Ovary (tissue), 9 donors: ENCODE data around the gene PGM5. TPM values are rescaled to one million over a fixed set of nuclear protein-coding genes. Genes with fewer than 3 reads are reported as not detected.
A peak's percentile ranks its signal among the peaks of the same experiment; 100 is the strongest.

Experiments used
- DNase-seq, 5 donors: peaks; one replicate each; pipeline ENCODE4 v3.0.0-alpha.2; 2019 to 2020
- H3K27ac ChIP-seq, 2 donors: fragments of 200-600 bp; one replicate each; pipeline versions ENCODE4 v1.5.1 to v1.8.0; 2019 to 2022
- H3K27me3 ChIP-seq: fragments of 200-600 bp; one replicate; pipeline ENCODE4 v1.8.0; 2022
- H3K36me3 ChIP-seq: fragments of 200-600 bp; sonication (generic); one replicate; pipeline ENCODE4 v1.5.1; 2019
- H3K4me1 ChIP-seq: one replicate; pipeline ENCODE4 v1.8.1; 2013; ENCODE audit warnings: mild to moderate bottlenecking, moderate library complexity; ENCODE audit not compliant: insufficient read depth
- H3K4me3 ChIP-seq: fragments of 200-600 bp; sonication (generic); one replicate; pipeline ENCODE4 v1.5.1; 2017
- H3K9me3 ChIP-seq, 2 donors: fragments of 200-600 bp in 1 of 2; sonication (generic) in 1 of 2; one replicate each; pipeline versions ENCODE4 v1.5.1 to v1.8.1; 2013 to 2019; ENCODE audit warnings: mild to moderate bottlenecking in 1 of 2, moderate library complexity in 1 of 2
- CTCF ChIP-seq, 3 donors: fragments of 450-650 bp in 2 of 3; fragments of 200-600 bp in 1 of 3; IDR thresholded peaks; one replicate each; pipeline versions ENCODE4 v1.5.1 to v1.8.0; 2016 to 2022; ENCODE audit warnings: antibody characterized with exemption in 3 of 3, mild to moderate bottlenecking in 1 of 3
- EP300 ChIP-seq: sonication (generic); formaldehyde crosslinking; IDR thresholded peaks from one replicate; pipeline ENCODE4 v1.6.1; 2017; ENCODE audit warnings: antibody characterized with exemption
- POLR2A ChIP-seq: fragments of 450-650 bp; IDR thresholded peaks from one replicate; pipeline ENCODE4 v1.6.1; 2017; ENCODE audit warnings: antibody characterized with exemption, mild to moderate bottlenecking, moderate library complexity
- WGBS, 3 donors: extraction: QIAGEN DNeasy Blood & Tissue Kit in 1 of 3; methylation state at CpG; one replicate each; pipeline versions ENCODE4 v1.1.5 to v1.1.7; 2013 to 2017; 5-methylcytosine and 5-hydroxymethylcytosine counted together
- intact Hi-C, 4 donors: fragments of 100-400 bp; cut with DNase I; formaldehyde crosslinking; loops; one replicate each; pipeline versions ENCODE4 v1.11.0 to v1.15.1; 2022 to 2023
- polyA plus RNA-seq, 2 donors: library from polyadenylated mRNA; stranded (reverse); fragments of 200-250 nt in 1 of 2; fragments of 350-450 nt in 1 of 2; fragmentation: Illumina TruSeq in 1 of 2; extraction: RNeasy Lipid Tissue Mini Kit (QIAGEN cat#74804) in 1 of 2; gene quantifications; one replicate each; pipeline ENCODE4 v1.2.3, GENCODE V29; 2013 to 2014
- total RNA-seq, 7 donors: library from RNA; depleted of rRNA in 2 of 7; stranded (reverse); fragments of >200 nt in 2 of 7; fragmentation: NEBNext Ultra II Directional in 3 of 7; extraction: Animal tissue kit (Norgen Biotek cat#: 25700) in 3 of 7; gene quantifications; one replicate each; pipeline versions ENCODE4 v1.1.0 to v1.2.4, GENCODE V29; 2016 to 2023
- donor health status: DM: no; HTN: no; CAD: no; lungs with moderate emphysema.
- donor health status: DM: no; HTN: no; CAD: no.
- donor health status: Bipolar disorder and iron deficiency.
- donor health status: DM: yes; HTN: yes; CAD: no.
- donor health status: DM: no; HTN: no; CAD: no.
- donor health status: DM: yes; HTN: yes; CAD: no.

The PGM5 gene
- total and polyA plus RNA-seq, 9 donors, result 16.2 to 124 (median 28.5) TPM

DNA sequence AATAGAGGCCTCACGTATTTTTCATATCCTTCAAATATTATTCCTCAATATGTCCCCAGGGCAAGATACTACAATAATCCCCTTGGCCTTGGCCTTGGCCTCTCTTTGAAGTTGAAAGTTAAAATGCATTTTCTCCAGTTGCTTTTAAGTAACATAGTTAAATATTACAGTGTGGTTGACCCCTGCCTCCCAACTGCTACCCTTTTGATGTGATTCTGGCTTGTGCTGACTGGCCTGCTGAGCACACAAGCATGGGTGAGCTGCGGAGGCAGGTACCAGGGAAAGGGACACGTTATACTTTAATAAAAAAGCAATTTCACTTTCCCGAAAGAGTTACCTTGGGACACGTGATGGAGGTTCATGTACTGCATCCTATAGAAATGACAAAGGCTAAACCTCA lies 202.1 kb downstream of the PGM5 start:
- no peaks in the 10 kb centered on the region for H3K9me3 ChIP-seq
- intact Hi-C loops, result no loop called here
- TF ChIP-seq POLR2A, result no peak
- TF ChIP-seq CTCF (IDR thresholded peaks at IDR 0.05), result no peak
- no peak for TF ChIP-seq EP300
- no peak overlapping the region for H3K27ac ChIP-seq
- H3K36me3 ChIP-seq, result no peaks in the 10 kb centered on the region
- H3K27me3 ChIP-seq, result no peaks in the 10 kb centered on the region
- peaks cover 9% of the 10 kb centered on the region for H3K4me1 ChIP-seq
- H3K4me3 ChIP-seq, result no peak overlapping the region
- no peak for DNase-seq
- WGBS, 3 donors, result 75 to 85% (median 77%) methylated on average over 5 of the region's 5 CpGs

DNA sequence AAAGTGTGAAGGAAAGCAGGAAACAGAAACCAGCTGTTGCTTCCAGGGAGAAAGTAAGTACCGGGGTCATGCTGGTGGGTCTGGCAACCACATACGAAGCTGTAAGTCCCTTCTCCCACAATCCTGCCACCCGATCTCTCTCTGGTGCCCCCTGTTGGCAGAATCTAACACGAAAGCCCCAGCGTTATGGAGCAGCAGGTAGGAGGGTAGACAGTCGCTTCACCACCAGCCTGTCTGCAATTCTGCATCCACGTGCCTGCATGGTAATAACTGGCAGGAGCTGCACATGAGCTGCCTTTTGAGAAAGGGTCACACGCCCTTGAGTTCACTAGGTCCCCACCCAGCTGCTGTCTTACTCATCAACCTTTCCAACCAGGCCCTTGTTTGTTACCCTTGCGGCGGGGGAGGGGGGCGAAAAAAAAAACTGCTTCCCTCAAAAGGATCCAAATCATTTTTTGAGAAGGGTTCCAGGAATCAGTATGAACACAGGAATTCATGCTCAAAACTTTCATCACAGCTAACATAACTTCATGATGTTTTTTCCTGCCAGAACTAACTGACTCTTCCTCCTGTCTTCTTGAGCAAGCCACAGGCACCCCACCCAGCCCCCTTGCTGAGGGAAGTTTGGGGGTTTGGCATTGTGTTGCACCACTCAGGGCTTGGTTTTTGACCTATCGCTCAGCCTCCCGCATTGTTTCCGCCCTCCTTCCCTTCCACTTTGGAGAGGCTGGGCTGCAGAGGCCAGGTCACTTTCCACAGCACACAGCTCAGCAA lies 203.8 kb downstream of the PGM5 start:
- intact Hi-C loops, result no loop called here
- Histone ChIP-seq H3K27me3 (no peaks in the 10 kb centered on the region), H3K9me3 (no peaks in the 10 kb centered on the region), H3K27ac (no peak overlapping the region), H3K4me3 (no peak overlapping the region), H3K4me1 (peaks cover 9% of the 10 kb centered on the region), H3K36me3 (no peaks in the 10 kb centered on the region)
- DNase-seq, result peak in 4 of 5 donors; percentile 19 to 41 (median 32)
- 30 to 35% (median 34%) methylated on average over 14 of the region's 14 CpGs for WGBS, 3 donors
- TF ChIP-seq CTCF (IDR thresholded peaks at IDR 0.05) (no peak), EP300 (no peak), POLR2A (no peak)

DNA sequence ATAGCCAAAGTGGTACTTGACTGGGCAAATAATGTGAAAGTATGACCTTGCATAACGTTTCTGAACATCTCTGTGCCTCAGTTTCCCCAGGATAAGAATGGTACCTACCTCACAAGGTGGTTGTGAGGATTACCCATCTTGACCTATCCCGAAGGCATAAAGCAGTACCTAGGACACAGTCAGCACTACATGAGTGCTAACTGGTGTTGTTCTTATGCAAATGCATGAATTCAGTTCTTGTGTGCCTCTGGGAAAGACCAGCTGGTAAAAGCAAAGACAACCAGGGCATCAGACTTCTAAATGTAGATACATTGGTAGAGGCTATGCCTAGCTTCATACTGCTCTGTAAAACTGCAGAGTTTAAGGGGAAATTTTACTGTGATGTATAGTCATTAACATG lies 206.1 kb downstream of the PGM5 start:
- Histone ChIP-seq H3K4me1 (peaks cover 9% of the 10 kb centered on the region), H3K27me3 (no peaks in the 10 kb centered on the region), H3K9me3 (no peaks in the 10 kb centered on the region), H3K4me3 (no peak overlapping the region), H3K36me3 (no peaks in the 10 kb centered on the region), H3K27ac (no peak overlapping the region)
- DNase-seq, result no peak
- TF ChIP-seq POLR2A (no peak), CTCF (IDR thresholded peaks at IDR 0.05) (no peak), EP300 (no peak)
- 67 to 73% (median 70%) methylated on average over 2 of the region's 2 CpGs for WGBS, 3 donors
- intact Hi-C loops, result no loop called here

GRCh38 chr9:68567565-68567964 lies 211.2 kb downstream of the PGM5 start:
- DNase-seq, result no peak
- H3K4me3 ChIP-seq, result no peak overlapping the region
- intact Hi-C loops, result no loop called here
- TF ChIP-seq POLR2A, result no peak
- TF ChIP-seq EP300, result no peak
- TF ChIP-seq CTCF (IDR thresholded peaks at IDR 0.05), result no peak
- no peaks in the 10 kb centered on the region for H3K4me1 ChIP-seq
- no peaks in the 10 kb centered on the region for H3K36me3 ChIP-seq
- 37 to 47% (median 42%) methylated on average over 3 of the region's 3 CpGs for WGBS, 3 donors
- H3K9me3 ChIP-seq, result no peaks in the 10 kb centered on the region
- no peaks in the 10 kb centered on the region for H3K27me3 ChIP-seq
- no peak overlapping the region for H3K27ac ChIP-seq
